ENCODE data around the gene C1QA. TPM values are rescaled to one million over a fixed set of nuclear protein-coding genes. Genes with fewer than 3 reads are reported as not detected.

C1QA gene
- total RNA-seq, 1 experiment from 2014 or later, result not detected

GRCh38 chr1:22625262-22625925 is 11.0 kb upstream of the C1QA start:
- ChIA-PET CTCF (no interaction called here), POLR2A (ENCODE audit: low non-redundant PET) (no interaction called here)
- BruUV-seq (replicated peaks), result no TSS peak
- no peak for DNase-seq (ENCODE audit: low spot score)
- TF ChIP-seq, protein P1, sequence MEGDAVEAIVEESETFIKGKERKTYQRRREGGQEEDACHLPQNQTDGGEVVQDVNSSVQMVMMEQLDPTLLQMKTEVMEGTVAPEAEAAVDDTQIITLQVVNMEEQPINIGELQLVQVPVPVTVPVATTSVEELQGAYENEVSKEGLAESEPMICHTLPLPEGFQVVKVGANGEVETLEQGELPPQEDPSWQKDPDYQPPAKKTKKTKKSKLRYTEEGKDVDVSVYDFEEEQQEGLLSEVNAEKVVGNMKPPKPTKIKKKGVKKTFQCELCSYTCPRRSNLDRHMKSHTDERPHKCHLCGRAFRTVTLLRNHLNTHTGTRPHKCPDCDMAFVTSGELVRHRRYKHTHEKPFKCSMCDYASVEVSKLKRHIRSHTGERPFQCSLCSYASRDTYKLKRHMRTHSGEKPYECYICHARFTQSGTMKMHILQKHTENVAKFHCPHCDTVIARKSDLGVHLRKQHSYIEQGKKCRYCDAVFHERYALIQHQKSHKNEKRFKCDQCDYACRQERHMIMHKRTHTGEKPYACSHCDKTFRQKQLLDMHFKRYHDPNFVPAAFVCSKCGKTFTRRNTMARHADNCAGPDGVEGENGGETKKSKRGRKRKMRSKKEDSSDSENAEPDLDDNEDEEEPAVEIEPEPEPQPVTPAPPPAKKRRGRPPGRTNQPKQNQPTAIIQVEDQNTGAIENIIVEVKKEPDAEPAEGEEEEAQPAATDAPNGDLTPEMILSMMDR (conservative IDR thresholded peaks at IDR 0.05; ENCODE audit: low read depth, low read length), result no peak
- TF ChIP-seq EZH2 (IDR thresholded peaks at IDR 0.05; ENCODE audit: borderline replicate concordance, low read depth, low read length, poor library complexity, severe bottlenecking), result no peak
- intact Hi-C loops (cut with micrococcal nuclease; ENCODE audit: unreplicated experiment), result no loop called here
- H3K4me3 ChIP-seq (ENCODE audit: low read depth, low read length, poor library complexity, severe bottlenecking), result no peak overlapping the region
- no peaks in the 10 kb centered on the region for H3K9me3 ChIP-seq (ENCODE audit: low read depth, low read length, poor library complexity, severe bottlenecking)
- no peaks in the 10 kb centered on the region for H3K36me3 ChIP-seq (ENCODE audit: insufficient read depth, low read length, poor library complexity, severe bottlenecking)
- no peak overlapping the region for H3K27ac ChIP-seq (ENCODE audit: low read depth, low read length, poor library complexity, severe bottlenecking)
- H3K27me3 ChIP-seq (replicated peaks; ENCODE audit: insufficient read depth, low read depth, low read length, poor library complexity), result peaks cover 81% of the 10 kb centered on the region
- H3K4me1 ChIP-seq (ENCODE audit: insufficient read depth, low read length, poor library complexity, severe bottlenecking), result no peaks in the 10 kb centered on the region

DNA sequence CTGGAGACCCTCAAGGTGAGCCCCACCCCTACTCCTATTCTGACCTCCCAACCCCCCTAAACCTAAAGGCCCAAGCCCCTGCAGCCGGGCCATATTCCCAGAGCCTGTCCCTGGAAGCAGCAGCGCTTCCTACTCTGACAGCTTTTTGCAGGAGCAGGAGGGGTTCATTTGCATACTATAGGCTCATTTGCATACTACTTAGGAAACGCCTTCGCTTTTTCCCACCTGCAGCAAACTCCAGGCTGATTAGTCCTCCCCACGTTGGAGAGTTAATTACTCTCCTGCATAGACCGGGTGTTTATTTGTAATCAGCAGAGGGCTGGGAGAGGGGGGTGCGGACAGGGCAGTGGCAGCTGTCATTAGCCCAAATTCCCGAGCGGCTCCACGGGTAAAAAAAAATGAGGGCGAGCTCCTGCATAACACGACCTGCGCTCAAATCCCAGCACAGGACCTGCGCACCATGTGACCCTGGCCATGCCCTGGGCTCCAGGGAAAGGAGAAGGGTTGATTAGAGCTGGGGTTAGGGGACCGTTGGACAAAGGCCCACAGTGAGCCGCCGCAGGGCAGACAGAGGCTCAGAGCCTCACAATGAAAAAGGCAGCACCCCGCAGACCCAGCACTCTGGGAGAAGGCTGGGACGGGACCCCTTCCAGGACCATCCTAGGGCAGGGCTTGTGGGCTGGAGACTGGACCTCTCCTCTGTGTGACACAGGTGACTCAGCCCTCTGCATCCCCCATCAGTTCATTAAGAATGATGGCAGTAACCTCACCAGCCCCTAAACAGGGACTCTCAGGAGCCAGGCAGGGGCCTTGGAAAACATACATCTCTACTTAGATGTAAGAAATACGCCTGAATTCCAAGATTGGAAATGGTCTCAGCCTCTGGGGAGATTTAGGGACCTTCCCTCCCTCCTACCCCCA is 9.9 kb upstream of the C1QA start:
- Histone ChIP-seq H3K4me3 (ENCODE audit: low read depth, low read length, poor library complexity, severe bottlenecking) (no peak overlapping the region), H3K27me3 (replicated peaks; ENCODE audit: insufficient read depth, low read depth, low read length, poor library complexity) (peaks cover 82% of the 10 kb centered on the region), H3K4me1 (ENCODE audit: insufficient read depth, low read length, poor library complexity, severe bottlenecking) (no peaks in the 10 kb centered on the region), H3K36me3 (ENCODE audit: insufficient read depth, low read length, poor library complexity, severe bottlenecking) (no peaks in the 10 kb centered on the region), H3K9me3 (ENCODE audit: low read depth, low read length, poor library complexity, severe bottlenecking) (no peaks in the 10 kb centered on the region), H3K27ac (ENCODE audit: low read depth, low read length, poor library complexity, severe bottlenecking) (no peak overlapping the region)
- DNase-seq (ENCODE audit: low spot score), result no peak
- ChIA-PET POLR2A (ENCODE audit: low non-redundant PET) (no interaction called here), CTCF (no interaction called here)
- no TSS peak for BruUV-seq (replicated peaks)
- no peak for TF ChIP-seq EZH2 (IDR thresholded peaks at IDR 0.05; ENCODE audit: borderline replicate concordance, low read depth, low read length, poor library complexity, severe bottlenecking)
- TF ChIP-seq, protein P1 (conservative IDR thresholded peaks at IDR 0.05; ENCODE audit: low read depth, low read length), result no peak
- intact Hi-C loops (cut with micrococcal nuclease; ENCODE audit: unreplicated experiment), result no loop called here

GRCh38 chr1:22627331-22627730 is 9.1 kb upstream of the C1QA start:
- H3K27me3 ChIP-seq (replicated peaks; ENCODE audit: insufficient read depth, low read depth, low read length, poor library complexity), result peaks cover 82% of the 10 kb centered on the region
- no peaks in the 10 kb centered on the region for H3K4me1 ChIP-seq (ENCODE audit: insufficient read depth, low read length, poor library complexity, severe bottlenecking)
- no peaks in the 10 kb centered on the region for H3K36me3 ChIP-seq (ENCODE audit: insufficient read depth, low read length, poor library complexity, severe bottlenecking)
- POLR2A ChIA-PET (ENCODE audit: low non-redundant PET), result no interaction called here
- no peak for DNase-seq (ENCODE audit: low spot score)
- no peak overlapping the region for H3K27ac ChIP-seq (ENCODE audit: low read depth, low read length, poor library complexity, severe bottlenecking)
- BruUV-seq (replicated peaks), result no TSS peak
- intact Hi-C loops (cut with micrococcal nuclease; ENCODE audit: unreplicated experiment), result no loop called here
- no peak overlapping the region for H3K4me3 ChIP-seq (ENCODE audit: low read depth, low read length, poor library complexity, severe bottlenecking)
- H3K9me3 ChIP-seq (ENCODE audit: low read depth, low read length, poor library complexity, severe bottlenecking), result no peaks in the 10 kb centered on the region
- no peak for TF ChIP-seq EZH2 (IDR thresholded peaks at IDR 0.05; ENCODE audit: borderline replicate concordance, low read depth, low read length, poor library complexity, severe bottlenecking)
- TF ChIP-seq, protein P1 (conservative IDR thresholded peaks at IDR 0.05; ENCODE audit: low read depth, low read length), result no peak
- CTCF ChIA-PET, result no interaction called here

All from A673 (cell line).